IMR-90 (cell line): Measurements from ENCODE around the gene EHD4. TPM values are rescaled to one million over a fixed set of nuclear protein-coding genes. Genes with fewer than 3 reads are reported as not detected.

Experiments used
- ATAC-seq: fragments of 200-7000 bp; cut with Tn5 transposase; 2 replicates; pipeline ENCODE4 v1.9.1; 2020; ENCODE audit warnings: low read depth, mild to moderate bottlenecking, moderate library complexity
- BruUV-seq: library from RNA; stranded (reverse); fragments of 400-500 nt; replicated peaks from 2 replicates; lab custom pipeline; 2021; lab: Mats Ljungman, UMichigan
- CTCF ChIA-PET: fragments of 300-600 bp; formaldehyde crosslinking; extraction: SDS; loops from one replicate; lab custom pipeline; 2021; ENCODE audit warnings: antibody characterized with exemption; lab: Yijun Ruan, JAX
- POLR2A ChIA-PET: fragments of 300-600 bp; sonication (Branson Sonifier 250); formaldehyde crosslinking; loops from one replicate; lab custom pipeline; 2022; ENCODE audit warnings: antibody characterized with exemption; ENCODE audit not compliant: unreplicated experiment; lab: Charles Lee
- DNase-seq: peaks from one replicate; pipeline ENCODE4 v3.0.0; 2013
- H2AFZ ChIP-seq: replicated peaks from 2 replicates; pipeline ENCODE3; 2013; ENCODE audit warnings: low read length, mild to moderate bottlenecking; ENCODE audit not compliant: poor library complexity
- H2AK5ac ChIP-seq: 2 replicates; pipeline ENCODE4 v1.6.1; 2013; ENCODE audit warnings: low read depth, low read length, inconsistent platforms
- H2AK9ac ChIP-seq: replicated peaks from 2 replicates; pipeline ENCODE3; 2013; ENCODE audit warnings: mild to moderate bottlenecking, low read depth, low read length, moderate library complexity; ENCODE audit not compliant: poor library complexity
- H2BK120ac ChIP-seq: 2 replicates; pipeline ENCODE4 v1.6.1; 2013; ENCODE audit warnings: low read depth, low read length, inconsistent platforms
- H2BK15ac ChIP-seq: 3 replicates; pipeline ENCODE4 v1.6.1; 2013; ENCODE audit warnings: low read depth, low read length, inconsistent platforms
- H2BK20ac ChIP-seq: 2 replicates; pipeline ENCODE4 v1.6.1; 2013; ENCODE audit warnings: low read depth, mild to moderate bottlenecking, inconsistent platforms, low read length, moderate library complexity
- H2BK5ac ChIP-seq: 2 replicates; pipeline ENCODE4 v1.6.1; 2013; ENCODE audit warnings: mild to moderate bottlenecking, low read depth, low read length, inconsistent platforms; ENCODE audit not compliant: poor library complexity, severe bottlenecking
- H3K14ac ChIP-seq: replicated peaks from 2 replicates; pipeline ENCODE4 v1.6.1; 2013; ENCODE audit warnings: low read depth, low read length, inconsistent platforms
- H3K18ac ChIP-seq: 2 replicates; pipeline ENCODE4 v1.6.1; 2013; ENCODE audit warnings: low read depth, low read length, control low read depth
- H3K23ac ChIP-seq: 2 replicates; pipeline ENCODE4 v1.6.1; 2013; ENCODE audit warnings: low read depth, low read length, inconsistent platforms
- H3K27ac ChIP-seq: 2 replicates; pipeline ENCODE4 v1.5.1; 2013; ENCODE audit warnings: mild to moderate bottlenecking, control low read depth, low read length; ENCODE audit not compliant: insufficient read depth
- H3K27me3 ChIP-seq: 2 replicates; pipeline ENCODE4 v1.6.1; 2013; ENCODE audit warnings: low read length; ENCODE audit not compliant: control insufficient read depth, insufficient read depth
- H3K36me3 ChIP-seq: 2 replicates; pipeline ENCODE4 v1.6.1; 2013; ENCODE audit warnings: low read length, mixed read lengths; ENCODE audit not compliant: control insufficient read depth, insufficient read depth
- H3K4ac ChIP-seq: 2 replicates; pipeline ENCODE4 v1.6.1; 2013; ENCODE audit warnings: low read depth, low read length, inconsistent platforms
- H3K4me1 ChIP-seq: 2 replicates; pipeline ENCODE4 v1.6.1; 2013; ENCODE audit warnings: low read length, mixed read lengths; ENCODE audit not compliant: control insufficient read depth, insufficient read depth
- H3K4me2 ChIP-seq: 2 replicates; pipeline ENCODE4 v1.6.1; 2013; ENCODE audit warnings: low read depth, mild to moderate bottlenecking, control low read depth, low read length, moderate library complexity
- H3K4me3 ChIP-seq: 2 replicates; pipeline ENCODE4 v1.5.1; 2013; ENCODE audit warnings: low read depth, mild to moderate bottlenecking, control low read depth, low read length, moderate library complexity; ENCODE audit not compliant: insufficient read depth
- H3K56ac ChIP-seq: 2 replicates; pipeline ENCODE4 v1.6.1; 2013; ENCODE audit warnings: low read length, inconsistent platforms; ENCODE audit not compliant: insufficient read depth; ENCODE audit errors: extremely low read depth
- H3K79me1 ChIP-seq, 2 experiments: 2 replicates each; pipeline ENCODE4 v1.6.1; 2013; ENCODE audit warnings: low read length in 2 of 2, inconsistent platforms in 1 of 2, low read depth in 1 of 2
- H3K9ac ChIP-seq: 2 replicates; pipeline ENCODE4 v1.6.1; 2013; ENCODE audit warnings: low read depth, low read length, control low read depth
- H3K9me1 ChIP-seq: 2 replicates; pipeline ENCODE4 v1.6.1; 2013; ENCODE audit warnings: low read length, inconsistent platforms; ENCODE audit not compliant: insufficient read depth
- H3K9me3 ChIP-seq: 2 replicates; pipeline ENCODE4 v1.6.1; 2013; ENCODE audit warnings: low read length; ENCODE audit not compliant: control insufficient read depth, insufficient read depth
- H4K20me1 ChIP-seq: 2 replicates; pipeline ENCODE4 v1.6.1; 2013; ENCODE audit warnings: low read length, inconsistent platforms; ENCODE audit not compliant: insufficient read depth
- H4K5ac ChIP-seq: 2 replicates; pipeline ENCODE4 v1.6.1; 2013; ENCODE audit warnings: mild to moderate bottlenecking, low read depth, low read length, control low read depth
- H4K8ac ChIP-seq, 2 experiments: 2 replicates each; pipeline ENCODE4 v1.6.1; 2013; ENCODE audit warnings: low read depth in 2 of 2, low read length in 2 of 2, control low read depth in 1 of 2, inconsistent platforms in 1 of 2
- H4K91ac ChIP-seq: 2 replicates; pipeline ENCODE4 v1.6.1; 2013; ENCODE audit warnings: low read depth, low read length, inconsistent platforms; ENCODE audit not compliant: insufficient read depth
- CEBPB ChIP-seq: IDR thresholded peaks from 2 replicates; pipeline ENCODE4 v1.6.1; 2012; ENCODE audit warnings: low read depth, low read length, improper control_type of control experiment
- MAZ ChIP-seq: IDR thresholded peaks from 2 replicates; pipeline ENCODE4 v1.6.1; 2012; ENCODE audit warnings: low read depth, mild to moderate bottlenecking, low read length, improper control_type of control experiment, moderate library complexity, borderline replicate concordance
- MXI1 ChIP-seq: IDR thresholded peaks from 2 replicates; pipeline ENCODE4 v1.6.1; 2012; ENCODE audit warnings: low read depth, mild to moderate bottlenecking, low read length, moderate library complexity, borderline replicate concordance
- RAD21 ChIP-seq: IDR thresholded peaks from 2 replicates; pipeline ENCODE4 v1.6.1; 2012; ENCODE audit warnings: low read length, improper control_type of control experiment
- RCOR1 ChIP-seq: IDR thresholded peaks from 2 replicates; pipeline ENCODE4 v1.6.1; 2012; ENCODE audit warnings: mild to moderate bottlenecking, low read length, improper control_type of control experiment; ENCODE audit not compliant: insufficient replicate concordance
- RFX5 ChIP-seq: IDR thresholded peaks from 2 replicates; pipeline ENCODE4 v1.8.0; 2012; ENCODE audit warnings: low read depth, mild to moderate bottlenecking, low read length, moderate library complexity
- WGBS, 2 experiments: methylation state at CpG; one replicate each; pipeline versions ENCODE4 v1.1.5 to v1.1.7; 2013; ENCODE audit warnings: missing lambda C conversion rate in 2 of 2; ENCODE audit not compliant: insufficient read length in 1 of 2; ENCODE audit errors: extremely low coverage in 2 of 2; 5-methylcytosine and 5-hydroxymethylcytosine counted together
- dilution Hi-C: fragments of 300-500 bp; cut with HindIII; formaldehyde crosslinking; loops from one replicate; pipeline ENCODE4 v1.14.3; 2018; ENCODE audit warnings: low sequenced_read_pairs; ENCODE audit not compliant: unreplicated experiment
- in situ Hi-C: fragments of 300-500 bp; cut with MboI; formaldehyde crosslinking; loops from 3 replicates; pipeline ENCODE4 v1.14.3; 2019; ENCODE audit warnings: low sequenced_read_pairs, inconsistent platforms, mixed read lengths
- intact Hi-C: fragments of 100-400 bp; cut with micrococcal nuclease; formaldehyde crosslinking; loops from 2 replicates; pipeline ENCODE4 v1.10.0; 2022
- polyA plus RNA-seq, 3 experiments: library from polyadenylated mRNA; depleted of rRNA; stranded (reverse); fragments of >200 nt; gene quantifications; 2 replicates each; pipeline ENCODE4 v1.2.3, GENCODE V29; 2012; ENCODE audit warnings: low replicate concordance in 1 of 3
- total RNA-seq: library from RNA; depleted of rRNA; stranded (reverse); fragments of >200 nt; gene quantifications from 2 replicates; pipeline ENCODE4 v1.2.3, GENCODE V29; 2012
- TF ChIP-seq, protein P1 (sequence below): fragments of 150-350 bp; IDR thresholded peaks from 2 replicates; pipeline ENCODE4 v1.6.1; 2017; ENCODE audit warnings: mild to moderate bottlenecking, antibody characterized with exemption, low read length, low read depth
- TF ChIP-seq, protein P2 (sequence below): fragments of 150-350 bp; IDR thresholded peaks from 2 replicates; pipeline ENCODE4 v1.6.1; 2016; ENCODE audit warnings: low read depth, mild to moderate bottlenecking, low read length, moderate library complexity, borderline replicate concordance

EHD4 gene
- total and polyA plus RNA-seq, 2 of the 4 experiments (the other 2 are of a cell fraction) = 21.0 to 29.0 TPM

DNA sequence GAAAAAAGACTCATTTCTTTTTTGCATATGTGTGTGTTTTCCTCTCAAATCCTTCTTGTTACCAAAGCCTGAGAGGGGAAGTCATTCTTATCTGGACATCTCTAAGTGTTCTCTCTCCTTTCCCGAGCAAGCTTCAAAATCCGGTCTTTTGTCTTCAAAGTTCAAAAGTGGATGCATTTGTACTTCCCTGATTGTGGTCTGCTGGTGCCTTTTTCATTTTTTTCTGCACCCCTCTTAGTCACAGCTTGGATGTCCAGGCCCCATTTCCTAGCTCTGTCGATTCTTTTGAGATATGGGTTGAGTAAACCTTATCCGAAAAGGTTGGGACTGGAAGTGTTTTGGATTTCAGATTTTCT, 34.8 kb downstream of the EHD4 start:
- Histone ChIP-seq H3K4me2 (no peak overlapping the region), H4K5ac (no peak overlapping the region), H2BK15ac (peak overlapping the region; percentile 32; the same call in 1 of the 3 replicates), H3K4ac (peak overlapping the region; percentile 15; the same call in 1 of the 2 replicates), H4K8ac (no peak overlapping the region), H3K18ac (no peak overlapping the region), H3K79me1 (peaks cover 44 to 89% of the 10 kb centered on the region in 2 experiments), H3K27me3 (no peaks in the 10 kb centered on the region), H2BK20ac (no peak overlapping the region; the same call in 1 of the 2 replicates), H4K91ac (0 out of 2 replicates have a peak overlapping the region, but pooled peaks have one; percentile 17), H3K4me1 (peaks cover 25% of the 10 kb centered on the region), H3K14ac (no peak overlapping the region; the same call in 1 of the 2 replicates), H2AFZ (no peak overlapping the region), H2BK120ac (no peak overlapping the region), H3K4me3 (no peak overlapping the region), H3K56ac (no peak overlapping the region), H3K9me3 (no peaks in the 10 kb centered on the region), H2AK9ac (no peak overlapping the region), H3K27ac (no peak overlapping the region), H3K9me1 (peaks cover 36% of the 10 kb centered on the region), H3K23ac (no peak overlapping the region), H3K36me3 (peaks cover 1% of the 10 kb centered on the region; the same call in 1 of the 2 replicates), H2BK5ac (no peak overlapping the region), H2AK5ac (no peak overlapping the region), H4K20me1 (no peaks in the 10 kb centered on the region), H3K9ac (no peak overlapping the region)
- in situ Hi-C loops = no loop called here
- no TSS peak for BruUV-seq
- dilution Hi-C loops = no loop called here
- CTCF ChIA-PET = no interaction called here
- intact Hi-C loops = no loop called here
- POLR2A ChIA-PET = interaction anchor here (0.6 kb wide), 1 partner anchor 509 kb away, joined by 4 read pairs; no protein-coding TSS in a partner anchor
- TF ChIP-seq, protein P1, sequence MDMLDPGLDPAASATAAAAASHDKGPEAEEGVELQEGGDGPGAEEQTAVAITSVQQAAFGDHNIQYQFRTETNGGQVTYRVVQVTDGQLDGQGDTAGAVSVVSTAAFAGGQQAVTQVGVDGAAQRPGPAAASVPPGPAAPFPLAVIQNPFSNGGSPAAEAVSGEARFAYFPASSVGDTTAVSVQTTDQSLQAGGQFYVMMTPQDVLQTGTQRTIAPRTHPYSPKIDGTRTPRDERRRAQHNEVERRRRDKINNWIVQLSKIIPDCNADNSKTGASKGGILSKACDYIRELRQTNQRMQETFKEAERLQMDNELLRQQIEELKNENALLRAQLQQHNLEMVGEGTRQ = no peak
- no peak for TF ChIP-seq CEBPB
- no peak for TF ChIP-seq RAD21
- no peak for TF ChIP-seq MAZ
- TF ChIP-seq RFX5 = no peak
- no peak for TF ChIP-seq RCOR1
- TF ChIP-seq, protein P2, sequence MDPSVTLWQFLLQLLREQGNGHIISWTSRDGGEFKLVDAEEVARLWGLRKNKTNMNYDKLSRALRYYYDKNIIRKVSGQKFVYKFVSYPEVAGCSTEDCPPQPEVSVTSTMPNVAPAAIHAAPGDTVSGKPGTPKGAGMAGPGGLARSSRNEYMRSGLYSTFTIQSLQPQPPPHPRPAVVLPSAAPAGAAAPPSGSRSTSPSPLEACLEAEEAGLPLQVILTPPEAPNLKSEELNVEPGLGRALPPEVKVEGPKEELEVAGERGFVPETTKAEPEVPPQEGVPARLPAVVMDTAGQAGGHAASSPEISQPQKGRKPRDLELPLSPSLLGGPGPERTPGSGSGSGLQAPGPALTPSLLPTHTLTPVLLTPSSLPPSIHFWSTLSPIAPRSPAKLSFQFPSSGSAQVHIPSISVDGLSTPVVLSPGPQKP = no peak
- no peak for TF ChIP-seq MXI1
- WGBS, 2 experiments = no CpG with 5 or more reads among the region's 4 CpGs
- DNase-seq (no peak), ATAC-seq (no peak)
